Measurements from ENCODE around the gene APC2. TPM values are rescaled to one million over a fixed set of nuclear protein-coding genes. Genes with fewer than 3 reads are reported as not detected.

Gene APC2
- polyA plus RNA-seq, 1 donor (not counting 4 experiments of a cell fraction or from before 2014, with no cell fraction given): 0.01 TPM

GRCh38 chr19:1402411-1403070 lies 47.4 kb upstream of the APC2 start:
- H4K20me1 ChIP-seq (ENCODE audit: control insufficient read depth, extremely low read depth, insufficient read depth, low read length): no peaks in the 10 kb centered on the region
- no peaks in the 10 kb centered on the region for H3K9me3 ChIP-seq (ENCODE audit: control insufficient read depth, low read depth, low read length)
- no peak overlapping the region for H3K27ac ChIP-seq (ENCODE audit: control insufficient read depth, insufficient read depth, low read length)
- DNase-seq (ENCODE audit: low read depth, low spot score) (no peak), FAIRE-seq (no peak)
- no peak overlapping the region for H3K4me3 ChIP-seq (ENCODE audit: control insufficient read depth in 2 of 3, extremely low read depth in 1 of 3, insufficient read depth in 2 of 3, low read depth in 1 of 3, low read length in 3 of 3)
- peak overlapping the region; percentile 52 for H3K9ac ChIP-seq (ENCODE audit: control insufficient read depth, extremely low read depth, insufficient read depth, low read length)
- no peaks in the 10 kb centered on the region for H3K79me2 ChIP-seq (ENCODE audit: control insufficient read depth, insufficient read depth, low read length)
- H3K36me3 ChIP-seq (ENCODE audit: control insufficient read depth in 2 of 2, extremely low read depth in 1 of 2, insufficient read depth in 2 of 2, low read length in 2 of 2): no peaks in the 10 kb centered on the region
- H3K27me3 ChIP-seq (ENCODE audit: control insufficient read depth, extremely low read depth, insufficient read depth, low read length): peaks cover 5% of the 10 kb centered on the region
- peaks cover 29% of the 10 kb centered on the region for H3K4me1 ChIP-seq (ENCODE audit: control insufficient read depth, extremely low read depth, insufficient read depth, low read length)
- peak overlapping the region; percentile 56 for H3K4me2 ChIP-seq (ENCODE audit: control insufficient read depth, extremely low read depth, insufficient read depth, low read depth, low read length)
- dilution Hi-C loops (cut with MboI; ENCODE audit: extremely low pct_ligation_motif_present, low sequenced_read_pairs): no loop called here
- H3K9me1 ChIP-seq (ENCODE audit: control insufficient read depth, extremely low read depth, insufficient read depth, low read length): no peaks in the 10 kb centered on the region
- peak overlapping the region; percentile 76 for H2AFZ ChIP-seq (ENCODE audit: control insufficient read depth, low read length)
- TF ChIP-seq EZH2 (IDR thresholded peaks at IDR 0.05; ENCODE audit: low read length) (no peak), CTCF (optimal IDR thresholded peaks at IDR 0.05 in 1 of 3, IDR thresholded peaks at IDR 0.05 in 1 of 3, conservative IDR thresholded peaks at IDR 0.05 in 1 of 3; ENCODE audit: extremely low read depth in 1 of 3, insufficient read depth in 2 of 3, low read length in 3 of 3) (peak in 1 of 3 experiments; percentile 15)

DNA sequence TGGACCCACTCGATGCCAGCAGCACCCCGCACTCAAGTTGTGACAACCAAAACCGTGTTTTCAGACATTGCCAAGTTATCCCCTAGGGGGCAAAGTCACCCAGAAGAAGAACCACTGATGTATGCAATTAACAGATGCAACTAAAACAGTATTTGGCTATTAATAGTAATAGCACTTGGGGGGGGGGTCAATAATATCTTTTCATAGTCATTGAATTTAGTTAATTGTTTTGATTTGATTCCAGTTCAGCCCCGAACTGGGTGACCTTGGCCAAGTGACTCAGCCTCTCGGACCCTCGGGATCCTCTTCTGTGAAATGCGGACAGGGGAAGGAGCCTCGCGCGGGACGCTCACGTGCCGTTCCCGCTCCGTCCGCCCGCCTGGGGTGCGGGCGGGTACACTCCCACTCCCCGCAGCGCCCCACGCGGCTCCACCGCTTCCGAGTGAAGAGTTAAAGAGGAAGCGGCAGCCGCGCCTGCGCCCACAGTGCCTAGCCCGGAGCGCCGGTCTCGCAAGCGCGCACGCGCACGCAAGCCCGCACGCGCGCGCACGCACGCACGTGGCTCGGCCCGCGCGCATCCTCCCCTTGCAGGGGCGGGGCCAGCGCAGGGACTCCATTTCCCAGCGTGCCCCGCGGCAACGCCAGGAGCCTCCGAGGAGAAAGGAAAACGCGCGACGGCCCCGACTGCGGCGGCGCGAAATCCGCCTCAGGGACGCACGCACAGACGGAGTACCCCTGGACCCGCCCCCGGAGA lies 43.0 kb upstream of the APC2 start:
- TF ChIP-seq CTCF (optimal IDR thresholded peaks at IDR 0.05 in 1 of 3, IDR thresholded peaks at IDR 0.05 in 1 of 3, conservative IDR thresholded peaks at IDR 0.05 in 1 of 3; ENCODE audit: extremely low read depth in 1 of 3, insufficient read depth in 2 of 3, low read length in 3 of 3): peak; percentile 32 to 52 (median 48)
- no peak for TF ChIP-seq EZH2 (IDR thresholded peaks at IDR 0.05; ENCODE audit: low read length)
- H3K9me1 ChIP-seq (ENCODE audit: control insufficient read depth, extremely low read depth, insufficient read depth, low read length): peaks cover 2% of the 10 kb centered on the region
- H3K9me3 ChIP-seq (ENCODE audit: control insufficient read depth, low read depth, low read length): no peaks in the 10 kb centered on the region
- peak overlapping the region; percentile 46 to 69 (median 57) for H3K4me3 ChIP-seq (ENCODE audit: control insufficient read depth in 2 of 3, extremely low read depth in 1 of 3, insufficient read depth in 2 of 3, low read depth in 1 of 3, low read length in 3 of 3)
- DNase-seq (ENCODE audit: low read depth, low spot score): peak; percentile 88
- dilution Hi-C loops (cut with MboI; ENCODE audit: extremely low pct_ligation_motif_present, low sequenced_read_pairs): no loop called here
- H3K4me2 ChIP-seq (ENCODE audit: control insufficient read depth, extremely low read depth, insufficient read depth, low read depth, low read length): peak overlapping the region; percentile 60
- H3K27ac ChIP-seq (ENCODE audit: control insufficient read depth, insufficient read depth, low read length): peak overlapping the region; percentile 51
- peak overlapping the region; percentile 68 for H3K9ac ChIP-seq (ENCODE audit: control insufficient read depth, extremely low read depth, insufficient read depth, low read length)
- H2AFZ ChIP-seq (ENCODE audit: control insufficient read depth, low read length): peak overlapping the region; percentile 66
- FAIRE-seq: peak; percentile 32
- peaks cover 32% of the 10 kb centered on the region for H4K20me1 ChIP-seq (ENCODE audit: control insufficient read depth, extremely low read depth, insufficient read depth, low read length)
- H3K4me1 ChIP-seq (ENCODE audit: control insufficient read depth, extremely low read depth, insufficient read depth, low read length): peaks cover 45% of the 10 kb centered on the region
- H3K36me3 ChIP-seq (ENCODE audit: control insufficient read depth in 2 of 2, extremely low read depth in 1 of 2, insufficient read depth in 2 of 2, low read length in 2 of 2): peaks cover 4 to 10% of the 10 kb centered on the region in 2 experiments
- H3K79me2 ChIP-seq (ENCODE audit: control insufficient read depth, insufficient read depth, low read length): peaks cover 42% of the 10 kb centered on the region
- H3K27me3 ChIP-seq (ENCODE audit: control insufficient read depth, extremely low read depth, insufficient read depth, low read length): no peaks in the 10 kb centered on the region
